DOHH2 (cell line): ENCODE data around the gene ZFHX2.

Experiments
- H3F3A ChIP-seq: fragments of 200-600 bp; sonication (generic), shearing (Covaris generic); 2 replicates; pipeline ENCODE4 v1.6.0; 2016; ENCODE audit warnings: antibody characterized with exemption, mild to moderate bottlenecking; ENCODE audit not compliant: control insufficient read depth, insufficient read depth
- H3K27ac ChIP-seq: fragments of 200-600 bp; sonication (generic); 2 replicates; pipeline ENCODE4 v1.5.1; 2014; ENCODE audit warnings: low read depth, mild to moderate bottlenecking, low read length, moderate library complexity
- H3K27me3 ChIP-seq: fragments of 200-600 bp; sonication (generic); 2 replicates; pipeline ENCODE4 v1.6.1; 2014; ENCODE audit warnings: mild to moderate bottlenecking, low read length, mixed read lengths; ENCODE audit not compliant: control insufficient read depth
- H3K36me3 ChIP-seq: fragments of 200-600 bp; sonication (generic); 2 replicates; pipeline ENCODE4 v1.6.1; 2014; ENCODE audit warnings: mild to moderate bottlenecking, low read length, moderate library complexity, mixed read lengths; ENCODE audit not compliant: control insufficient read depth
- H3K4me1 ChIP-seq: fragments of 200-600 bp; sonication (generic); 2 replicates; pipeline ENCODE4 v1.6.1; 2014; ENCODE audit warnings: mild to moderate bottlenecking, low read length, mixed read lengths; ENCODE audit not compliant: control insufficient read depth
- H3K4me2 ChIP-seq: fragments of 200-600 bp; sonication (generic); 2 replicates; pipeline ENCODE4 v1.6.0; 2014; ENCODE audit warnings: mild to moderate bottlenecking, low read length, moderate library complexity
- H3K4me3 ChIP-seq: fragments of 200-600 bp; sonication (generic); 2 replicates; pipeline ENCODE4 v1.5.1; 2014; ENCODE audit warnings: mild to moderate bottlenecking, low read length, mixed read lengths
- H3K79me2 ChIP-seq: fragments of 200-600 bp; sonication (generic); 2 replicates; pipeline ENCODE4 v1.6.1; 2014; ENCODE audit warnings: mild to moderate bottlenecking, low read length, mixed read lengths; ENCODE audit not compliant: control insufficient read depth
- H3K9me2 ChIP-seq: fragments of 200-600 bp; sonication (generic); replicated peaks from 2 replicates; pipeline ENCODE4 v1.6.1; 2014; ENCODE audit warnings: mild to moderate bottlenecking, low read length, mixed read lengths; ENCODE audit not compliant: control insufficient read depth
- H3K9me3 ChIP-seq: fragments of 200-600 bp; sonication (generic); 2 replicates; pipeline ENCODE4 v1.6.1; 2014; ENCODE audit warnings: antibody characterized with exemption, low read length, mixed read lengths; ENCODE audit not compliant: control insufficient read depth, insufficient read depth
- H4K20me1 ChIP-seq: fragments of 200-600 bp; sonication (generic); 2 replicates; pipeline ENCODE4 v1.6.0; 2014; ENCODE audit warnings: low read depth, mild to moderate bottlenecking, antibody characterized with exemption, low read length, moderate library complexity; ENCODE audit not compliant: control insufficient read depth, insufficient read depth
- EZH2phosphoT487 ChIP-seq: fragments of 200-600 bp; sonication (generic); IDR thresholded peaks from 2 replicates; pipeline ENCODE4 v1.6.1; 2017; ENCODE audit warnings: borderline replicate concordance, mild to moderate bottlenecking, antibody characterized with exemption, low read length, moderate library complexity, mixed read lengths
- TF ChIP-seq, protein P1 (sequence below): fragments of 200-600 bp; sonication (generic); IDR thresholded peaks from one replicate; pipeline ENCODE4 v1.5.1; 2014; ENCODE audit warnings: antibody characterized with exemption, mild to moderate bottlenecking, low read depth, low read length; ENCODE audit not compliant: poor library complexity, severe bottlenecking

ZFHX2 gene

DNA sequence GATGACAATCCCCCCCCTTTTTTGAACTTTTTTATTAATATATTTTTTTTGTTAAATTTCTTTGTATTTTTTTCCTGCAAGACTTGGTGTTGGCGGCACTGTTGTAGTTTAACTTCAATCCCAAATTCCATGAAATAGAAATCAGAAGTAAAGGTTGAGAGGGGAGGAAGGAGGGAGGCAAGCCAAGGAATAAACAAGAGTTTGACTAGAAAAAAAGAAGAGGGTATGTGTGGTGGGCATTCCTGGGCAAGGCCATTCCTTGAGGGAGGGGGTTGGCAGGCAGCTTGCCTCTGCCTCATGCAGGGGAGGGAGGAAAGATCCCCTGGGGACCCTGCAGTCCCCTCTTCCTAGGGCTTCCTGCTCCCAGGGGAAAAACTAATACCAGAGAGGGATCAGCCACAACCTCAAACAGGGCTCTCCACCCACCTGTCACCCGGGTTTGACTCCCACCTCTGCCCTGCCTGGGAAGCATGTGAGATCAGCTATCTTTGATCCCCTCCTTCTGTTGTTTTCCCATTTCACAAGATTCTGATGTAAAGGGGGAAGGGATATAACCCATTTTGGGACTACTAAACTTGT lies 16.5 kb upstream of the ZFHX2 start:
- no peaks in the 10 kb centered on the region for H3F3A ChIP-seq
- H3K27ac ChIP-seq: 0 out of 2 replicates have a peak overlapping the region, but pooled peaks have one; percentile 65

DNA sequence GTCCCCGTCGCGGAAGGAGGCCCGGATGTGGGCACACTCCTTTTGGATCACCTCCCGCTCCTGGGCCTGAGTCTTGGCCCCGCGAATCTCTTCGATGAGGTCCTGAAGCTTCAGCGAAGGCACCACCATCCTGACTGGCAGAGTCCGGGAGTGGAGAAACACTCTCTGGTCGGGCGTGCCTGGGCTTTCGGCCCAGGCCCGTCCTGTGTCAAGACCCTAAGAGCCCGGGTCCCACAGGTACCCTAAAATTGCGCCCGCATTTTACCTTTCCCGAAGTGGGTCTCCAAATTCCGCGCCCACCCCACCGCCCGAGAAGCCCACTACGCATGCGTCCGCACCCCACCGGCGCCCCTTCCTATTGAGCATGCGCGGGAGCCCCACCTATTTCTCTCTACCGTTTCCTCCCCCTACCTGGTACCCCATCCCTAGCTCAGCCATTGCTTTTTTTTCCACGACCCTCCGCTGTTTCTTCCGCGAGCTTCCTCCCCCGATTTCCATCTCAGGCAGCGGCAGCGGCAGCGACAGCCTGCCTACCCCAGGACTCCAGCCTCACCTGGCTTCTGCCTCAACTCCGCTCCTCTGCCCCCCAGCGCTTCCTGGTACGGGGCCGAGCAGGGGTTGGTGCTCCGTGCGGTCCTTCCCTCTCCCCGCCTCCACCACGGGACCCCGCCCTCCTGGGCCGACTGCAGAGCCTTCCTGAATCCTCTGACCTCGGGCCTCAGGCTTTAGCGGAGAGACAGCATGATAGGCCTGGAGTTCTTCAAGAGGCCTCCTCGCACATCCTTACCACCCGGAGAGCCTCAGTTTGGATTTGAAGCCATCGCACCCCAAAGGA lies 15.8 kb upstream of the ZFHX2 start, which contains the start of gene AP1G2:
TSS of gene AP1G2 (minus strand) at position 606 of the 835 bp plus-strand sequence. CDS start at position 129, 477 bp downstream.
- 0 out of 2 replicates have a peak, but pooled peaks cover 1% of the 10 kb centered on the region for H4K20me1 ChIP-seq
- H3K4me2 ChIP-seq: peak within 1 kb of the TSS; percentile 79
- no peaks in the 10 kb centered on the region for H3K9me2 ChIP-seq
- H3K27me3 ChIP-seq: no peaks in the 10 kb centered on the region
- no peaks in the 10 kb centered on the region for H3K9me3 ChIP-seq
- H3F3A ChIP-seq: peaks cover 3% of the 10 kb centered on the region; the same call in 1 of the 2 replicates
- H3K36me3 ChIP-seq: peaks cover 45% of the 10 kb centered on the region
- peaks cover 24% of the 10 kb centered on the region for H3K4me1 ChIP-seq
- TF ChIP-seq, protein P1, sequence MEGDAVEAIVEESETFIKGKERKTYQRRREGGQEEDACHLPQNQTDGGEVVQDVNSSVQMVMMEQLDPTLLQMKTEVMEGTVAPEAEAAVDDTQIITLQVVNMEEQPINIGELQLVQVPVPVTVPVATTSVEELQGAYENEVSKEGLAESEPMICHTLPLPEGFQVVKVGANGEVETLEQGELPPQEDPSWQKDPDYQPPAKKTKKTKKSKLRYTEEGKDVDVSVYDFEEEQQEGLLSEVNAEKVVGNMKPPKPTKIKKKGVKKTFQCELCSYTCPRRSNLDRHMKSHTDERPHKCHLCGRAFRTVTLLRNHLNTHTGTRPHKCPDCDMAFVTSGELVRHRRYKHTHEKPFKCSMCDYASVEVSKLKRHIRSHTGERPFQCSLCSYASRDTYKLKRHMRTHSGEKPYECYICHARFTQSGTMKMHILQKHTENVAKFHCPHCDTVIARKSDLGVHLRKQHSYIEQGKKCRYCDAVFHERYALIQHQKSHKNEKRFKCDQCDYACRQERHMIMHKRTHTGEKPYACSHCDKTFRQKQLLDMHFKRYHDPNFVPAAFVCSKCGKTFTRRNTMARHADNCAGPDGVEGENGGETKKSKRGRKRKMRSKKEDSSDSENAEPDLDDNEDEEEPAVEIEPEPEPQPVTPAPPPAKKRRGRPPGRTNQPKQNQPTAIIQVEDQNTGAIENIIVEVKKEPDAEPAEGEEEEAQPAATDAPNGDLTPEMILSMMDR: peak; percentile 5
- no peak for TF ChIP-seq EZH2phosphoT487
- peak within 1 kb of the TSS; percentile 97 for H3K4me3 ChIP-seq
- H3K27ac ChIP-seq: peak within 1 kb of the TSS; percentile 65
- H3K79me2 ChIP-seq: peaks cover 26% of the 10 kb centered on the region

More for the DNA sequence above, 16.5 kb upstream of the ZFHX2 start:
- peaks cover 26% of the 10 kb centered on the region for H3K79me2 ChIP-seq
- no peaks in the 10 kb centered on the region for H3K9me2 ChIP-seq
- H3K4me2 ChIP-seq: peak overlapping the region; percentile 79
- no peaks in the 10 kb centered on the region for H3K9me3 ChIP-seq
- H4K20me1 ChIP-seq: no peaks in the 10 kb centered on the region
- H3K4me1 ChIP-seq: peaks cover 24% of the 10 kb centered on the region
- no peaks in the 10 kb centered on the region for H3K27me3 ChIP-seq
- H3K36me3 ChIP-seq: peaks cover 38% of the 10 kb centered on the region
- no peak for TF ChIP-seq EZH2phosphoT487
- TF ChIP-seq, protein P1: no peak
- H3K4me3 ChIP-seq: peak overlapping the region; percentile 97

DNA sequence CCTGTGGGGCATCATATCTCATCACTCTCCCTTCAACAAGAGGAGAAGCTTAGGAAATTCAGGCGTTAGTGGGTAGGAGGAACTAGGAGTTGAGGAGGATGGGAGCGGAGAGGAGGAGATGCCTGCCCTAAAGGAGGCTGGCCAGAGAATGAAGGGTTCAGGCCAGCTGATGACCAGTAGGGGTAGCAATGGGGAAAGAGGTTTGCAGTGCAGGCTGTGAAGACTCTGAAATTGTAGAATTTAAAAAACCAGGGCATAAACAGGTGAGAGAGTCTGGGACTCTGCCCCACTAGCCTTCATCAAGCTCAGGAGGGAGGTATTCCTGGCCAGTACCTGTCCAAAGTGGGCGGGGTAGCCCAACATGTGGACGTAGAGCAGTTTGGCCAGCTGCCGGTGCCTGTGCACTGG lies 15.2 kb upstream of the ZFHX2 start:
- Histone ChIP-seq H3K4me2 (peak overlapping the region; percentile 79), H3K9me3 (no peaks in the 10 kb centered on the region), H3K79me2 (peaks cover 26% of the 10 kb centered on the region), H3K36me3 (peaks cover 51% of the 10 kb centered on the region), H3K4me1 (peaks cover 24% of the 10 kb centered on the region), H3K9me2 (no peaks in the 10 kb centered on the region), H3K27me3 (no peaks in the 10 kb centered on the region), H3K4me3 (peak overlapping the region; percentile 97), H3F3A (peaks cover 3% of the 10 kb centered on the region; the same call in 1 of the 2 replicates), H4K20me1 (0 out of 2 replicates have a peak, but pooled peaks cover 5% of the 10 kb centered on the region), H3K27ac (peak overlapping the region; percentile 65)
- no peak for TF ChIP-seq EZH2phosphoT487
- TF ChIP-seq, protein P1: peak; percentile 8
